Sigmoid colon (tissue), 4 donors: ENCODE measurements around the gene LMO2.

Experiments
- CTCF ChIP-seq, 4 experiments: fragments of 450-650 bp in 3 of 4; fragments of 200-600 bp in 1 of 4; IDR thresholded peaks; one replicate each; pipeline ENCODE4 v1.5.1; 2016 to 2019; ENCODE audit warnings: antibody characterized with exemption in 4 of 4, mild to moderate bottlenecking in 3 of 4, moderate library complexity in 2 of 4
- POLR2AphosphoS5 ChIP-seq, 4 donors: sonication (generic); formaldehyde crosslinking; IDR thresholded peaks; one replicate each; pipeline ENCODE4 v1.6.1; 2017; ENCODE audit warnings: antibody characterized with exemption in 4 of 4

- no peak for TF ChIP-seq POLR2AphosphoS5 (IDR thresholded peaks at IDR 0.05)
- no peak for TF ChIP-seq CTCF (IDR thresholded peaks at IDR 0.05)
Observed at GRCh38 chr11:33843018-33843417, 48.9 kb downstream of the LMO2 start.
